Right lung (tissue), 5 donors: ENCODE data around the gene DLX4. TPM values are rescaled to one million over a fixed set of nuclear protein-coding genes. Genes with fewer than 3 reads are reported as not detected.
A peak's percentile ranks its signal among the peaks of the same experiment; 100 is the strongest.

ENCODE experiments used
- DNase-seq, 2 donors: peaks; one replicate each; pipeline ENCODE4 v3.0.0-alpha.2; 2013
- polyA plus RNA-seq, 5 donors: library from polyadenylated mRNA; unstranded; fragments of 120-200 nt; gene quantifications; one replicate each; pipeline versions ENCODE4 v1.2.1 to v1.2.3, GENCODE V29; 2013; ENCODE audit warnings: inconsistent platforms in 1 of 5, low replicate concordance in 1 of 5; ENCODE audit not compliant: insufficient read length in 5 of 5, insufficient read depth in 1 of 5

The DLX4 gene
- polyA plus RNA-seq, 5 donors: 0.80 to 2.0 (median 1.4) TPM

DNA sequence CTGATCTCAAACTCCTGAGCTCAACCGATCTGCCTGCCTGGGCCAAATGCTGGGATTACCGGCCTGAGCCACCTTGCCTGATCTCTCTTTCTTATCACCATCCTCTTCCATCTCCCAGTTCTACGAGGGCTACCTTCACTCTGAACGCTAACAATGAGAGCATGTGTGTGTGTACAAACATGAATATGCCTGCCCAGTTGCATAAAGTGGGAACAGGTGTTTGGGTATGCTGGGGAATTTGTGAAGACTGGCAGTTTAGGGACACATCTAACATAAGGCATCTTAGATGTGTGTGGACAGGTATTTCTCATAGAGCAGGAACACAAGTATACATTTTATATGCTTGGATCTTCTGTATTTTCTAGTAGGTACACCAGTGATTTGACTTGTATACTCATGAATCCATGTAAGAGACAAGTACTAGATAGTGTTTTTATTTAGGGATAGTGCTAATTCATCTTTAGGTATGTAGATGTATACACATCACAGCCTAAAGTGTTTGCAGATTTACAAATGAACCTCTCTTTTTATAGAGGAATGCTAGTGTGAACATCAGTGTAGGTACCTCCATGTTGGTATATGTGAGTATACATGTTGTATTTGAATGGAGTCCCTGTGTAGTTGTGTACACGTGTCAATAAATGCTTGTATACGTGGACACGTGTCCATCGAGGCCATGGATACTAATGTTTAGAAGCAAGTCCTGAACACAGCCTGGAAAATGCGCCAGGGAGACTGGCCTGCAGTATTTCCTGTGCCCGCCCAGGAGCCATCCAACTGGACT is 1.2 kb upstream of the DLX4 start:
- no peak for DNase-seq

DNA sequence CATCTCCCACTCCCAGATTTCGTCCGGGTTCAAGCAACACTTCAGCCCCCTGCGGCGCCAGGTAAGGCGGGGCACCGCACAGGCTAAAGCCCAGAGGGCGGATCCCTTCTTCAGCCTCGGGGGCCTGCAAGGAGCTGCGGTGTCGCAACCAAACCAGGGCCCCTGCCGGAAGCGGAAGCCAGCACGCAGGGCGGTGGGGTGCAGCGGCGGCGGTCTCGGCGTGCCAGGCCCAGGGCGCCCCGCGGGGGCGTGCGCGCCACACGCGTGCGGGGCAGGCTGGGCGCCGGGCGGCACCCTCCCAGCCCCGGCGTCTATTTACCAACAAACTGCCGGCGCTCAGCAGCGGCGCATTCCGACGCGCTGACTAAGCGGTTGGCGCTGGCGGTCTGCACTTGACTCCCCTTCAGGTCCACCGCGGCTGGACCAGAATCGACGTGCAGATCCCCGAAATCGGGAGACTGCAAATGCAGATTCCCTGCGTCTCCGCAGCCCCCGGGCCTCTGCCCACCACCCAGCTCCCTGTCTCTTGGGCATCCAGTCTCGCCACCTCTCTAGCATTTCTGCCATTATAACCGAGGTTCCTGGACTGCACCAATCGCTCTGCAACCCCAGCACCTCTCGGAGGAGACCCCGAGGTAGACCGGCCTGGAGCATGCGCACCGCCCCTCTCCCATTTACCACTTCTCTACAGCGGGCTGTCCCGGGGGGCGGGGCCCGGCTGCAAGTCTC is 421 bp upstream of the DLX4 start:
- peak; percentile 48 to 66 for DNase-seq

DNA sequence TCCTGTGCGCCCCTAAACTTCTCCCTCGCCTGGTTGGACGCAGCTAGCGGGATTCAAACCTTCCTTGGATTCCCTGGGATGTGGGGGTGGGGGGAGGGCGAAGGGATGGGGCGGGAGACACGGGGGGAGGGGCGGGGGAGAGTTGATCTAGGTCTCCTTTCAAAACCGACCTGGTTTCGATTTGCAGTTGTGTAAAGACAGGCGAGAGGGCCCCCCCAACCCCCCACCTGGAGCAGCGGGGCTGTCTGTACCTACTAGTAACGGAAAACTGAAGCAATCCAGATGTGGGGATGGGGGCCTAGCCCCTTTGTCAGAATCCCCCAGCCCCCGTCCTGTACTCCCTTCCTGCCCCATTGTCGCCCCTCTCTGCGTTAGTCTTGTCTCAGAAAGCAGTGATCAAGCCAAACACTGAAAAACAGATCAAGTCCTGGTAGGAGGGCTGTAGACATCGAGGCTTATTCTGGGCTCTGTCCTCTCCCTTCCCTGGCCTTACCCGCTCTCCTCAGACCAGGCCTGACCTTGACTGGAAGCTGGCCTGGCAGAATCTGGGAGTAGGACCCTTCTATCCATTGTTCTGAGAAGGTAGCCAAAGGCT is 902 bp downstream of the DLX4 start:
- DNase-seq: no peak

DNA sequence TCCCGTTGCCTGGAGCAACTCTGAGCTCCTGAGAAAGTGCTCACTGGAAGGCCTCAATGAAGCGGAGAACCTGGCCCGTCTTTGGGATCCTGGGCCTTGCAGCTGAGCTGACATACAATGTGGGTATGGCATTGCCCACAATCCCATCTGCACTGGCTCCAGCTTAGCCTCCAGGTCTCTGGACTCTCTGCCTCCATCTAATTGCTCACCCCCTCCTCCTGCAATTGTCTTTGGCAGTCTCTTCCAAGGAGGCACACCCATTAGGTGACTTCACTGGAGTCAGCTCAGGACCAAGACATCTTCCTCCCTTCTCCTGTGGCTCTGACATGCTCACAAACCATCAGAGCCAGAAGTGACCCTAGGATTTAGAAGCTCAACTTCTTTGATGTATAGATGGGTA is 1.5 kb downstream of the DLX4 start:
- DNase-seq: no peak

DNA sequence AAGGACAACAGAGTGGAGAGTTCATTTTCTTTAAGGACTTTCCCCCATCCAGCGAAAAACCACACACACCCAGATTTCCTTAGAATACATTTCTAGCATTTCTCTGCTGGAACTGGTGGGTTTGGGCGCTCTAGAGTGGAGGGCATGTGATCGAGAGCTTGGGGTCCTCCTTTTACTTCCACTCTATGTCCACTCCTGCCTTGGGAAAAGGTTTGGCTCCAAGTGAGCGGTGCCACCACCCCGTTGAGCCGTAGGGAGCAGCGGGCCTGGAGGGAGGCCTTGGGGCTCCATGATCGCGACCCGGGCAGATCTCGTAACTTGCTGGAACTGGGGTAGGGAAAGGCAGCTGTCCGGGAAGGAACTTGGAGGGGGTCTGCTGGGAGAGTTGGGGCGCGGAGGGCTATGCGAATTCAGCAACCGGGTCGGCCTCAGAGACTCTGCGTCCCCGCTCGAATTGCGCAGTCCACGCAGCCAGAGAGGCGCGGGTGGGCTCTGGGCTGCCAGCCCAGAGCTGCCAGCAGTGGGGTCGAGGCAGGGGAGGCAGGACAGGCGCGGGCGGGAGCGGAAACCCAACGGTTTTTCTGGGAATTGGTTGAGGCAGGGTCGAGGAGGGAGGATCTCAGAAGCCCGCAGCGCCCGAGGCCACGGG is 2.3 kb downstream of the DLX4 start:
- DNase-seq: no peak

DNA sequence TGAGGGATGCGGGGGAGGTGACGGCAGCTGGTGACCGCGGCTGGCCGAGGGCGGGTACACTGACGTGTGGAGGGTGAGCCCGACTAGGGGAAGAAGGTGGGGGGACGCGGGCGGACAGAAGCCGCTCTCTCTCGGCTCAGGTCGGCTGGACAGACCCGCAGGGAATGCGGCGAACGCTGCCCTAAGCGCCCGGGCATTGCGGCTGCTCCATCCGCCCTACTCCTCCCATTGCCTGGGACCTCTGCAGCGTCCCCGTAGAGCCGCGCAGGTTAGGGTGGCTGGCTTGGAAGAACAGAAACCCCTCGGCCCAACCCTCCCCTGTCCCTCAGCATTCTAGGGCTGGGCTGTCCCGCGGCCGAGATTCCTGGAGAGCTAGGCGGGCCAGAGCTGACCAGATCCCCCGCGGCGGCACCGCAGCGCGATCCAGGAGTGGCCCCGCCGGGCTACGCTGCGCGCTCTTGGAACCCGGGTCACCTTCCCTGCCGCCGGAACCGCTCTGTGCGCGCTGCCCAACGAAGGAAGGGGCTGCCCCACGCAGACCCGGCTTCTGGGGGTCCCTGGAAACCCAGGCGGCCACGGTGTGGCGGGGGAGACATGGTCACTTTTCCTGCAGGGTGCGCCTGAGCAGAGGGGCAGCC is 3.0 kb downstream of the DLX4 start:
- DNase-seq: no peak

DNA sequence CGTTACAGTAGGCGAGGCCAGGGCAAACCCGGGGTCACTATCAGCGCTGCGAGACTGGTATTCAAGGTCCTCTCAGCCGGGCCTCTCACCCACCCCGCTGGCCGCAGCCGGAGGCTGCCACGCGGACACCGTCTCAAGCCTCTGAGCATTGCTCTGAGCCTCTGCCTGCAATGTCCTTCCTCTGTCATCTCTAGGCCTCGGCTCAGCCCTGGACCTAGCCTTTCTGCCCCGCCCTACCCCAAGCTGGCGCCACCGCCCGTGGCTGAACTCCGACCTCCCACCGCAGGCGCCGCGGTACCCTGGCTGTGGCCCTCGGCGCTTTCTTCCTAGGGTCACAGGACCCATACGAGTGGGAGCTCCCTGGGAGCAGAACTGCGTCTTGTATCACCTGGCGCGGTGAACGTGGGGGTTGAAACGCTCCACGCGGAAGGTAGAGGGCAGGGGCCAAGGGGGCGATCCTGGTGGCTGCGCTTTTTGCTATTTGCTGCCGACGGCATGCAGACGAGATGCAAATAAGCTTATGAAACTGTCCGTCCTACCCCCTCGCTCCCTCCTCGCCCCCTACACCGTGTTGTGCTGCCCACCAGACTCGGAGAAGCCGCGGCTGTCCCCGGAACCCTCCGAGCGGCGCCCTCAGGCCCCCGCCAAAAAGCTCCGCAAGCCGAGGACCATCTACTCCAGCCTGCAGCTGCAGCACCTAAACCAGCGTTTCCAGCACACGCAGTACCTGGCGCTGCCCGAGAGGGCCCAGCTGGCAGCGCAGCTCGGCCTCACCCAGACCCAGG is 3.7 kb downstream of the DLX4 start:
- no peak for DNase-seq

DNA sequence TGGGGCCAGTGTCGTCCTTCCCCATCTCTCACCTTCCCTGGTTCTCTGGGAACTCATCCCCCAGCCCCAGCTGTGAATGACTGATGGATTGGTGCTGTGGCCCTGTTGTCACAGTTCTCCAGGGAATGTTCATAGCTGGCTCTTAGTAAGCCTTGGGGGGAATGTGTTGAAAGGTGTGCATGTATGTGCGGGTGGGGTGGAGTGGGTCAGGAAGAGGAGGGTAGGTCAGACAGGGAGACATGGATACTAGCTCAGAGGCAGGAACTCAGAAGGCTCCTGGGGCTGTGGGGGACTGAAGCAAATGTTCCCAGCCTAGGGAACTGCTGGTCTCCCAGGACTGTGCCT is 4.3 kb downstream of the DLX4 start:
- DNase-seq: no peak

DNA sequence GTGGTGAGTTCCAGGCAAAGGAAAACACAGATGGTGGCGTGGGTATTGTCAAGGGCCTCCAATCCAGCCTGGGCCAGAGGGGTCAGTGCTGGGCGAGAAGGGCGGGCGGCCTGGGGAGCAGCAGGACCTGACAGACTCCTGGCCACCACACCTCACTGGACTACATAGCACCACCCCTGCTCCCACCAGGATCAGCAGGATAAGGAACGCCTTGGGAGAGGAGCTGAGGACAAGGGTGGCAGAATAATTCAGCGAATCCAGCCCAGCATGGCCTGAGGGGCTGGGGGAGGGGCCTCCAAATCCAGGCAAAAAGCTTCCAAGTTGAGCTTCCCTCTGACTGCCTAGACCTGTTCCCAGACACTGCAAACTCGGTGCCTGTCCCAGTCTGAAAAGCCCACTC is 6.5 kb downstream of the DLX4 start:
- DNase-seq: no peak

DNA sequence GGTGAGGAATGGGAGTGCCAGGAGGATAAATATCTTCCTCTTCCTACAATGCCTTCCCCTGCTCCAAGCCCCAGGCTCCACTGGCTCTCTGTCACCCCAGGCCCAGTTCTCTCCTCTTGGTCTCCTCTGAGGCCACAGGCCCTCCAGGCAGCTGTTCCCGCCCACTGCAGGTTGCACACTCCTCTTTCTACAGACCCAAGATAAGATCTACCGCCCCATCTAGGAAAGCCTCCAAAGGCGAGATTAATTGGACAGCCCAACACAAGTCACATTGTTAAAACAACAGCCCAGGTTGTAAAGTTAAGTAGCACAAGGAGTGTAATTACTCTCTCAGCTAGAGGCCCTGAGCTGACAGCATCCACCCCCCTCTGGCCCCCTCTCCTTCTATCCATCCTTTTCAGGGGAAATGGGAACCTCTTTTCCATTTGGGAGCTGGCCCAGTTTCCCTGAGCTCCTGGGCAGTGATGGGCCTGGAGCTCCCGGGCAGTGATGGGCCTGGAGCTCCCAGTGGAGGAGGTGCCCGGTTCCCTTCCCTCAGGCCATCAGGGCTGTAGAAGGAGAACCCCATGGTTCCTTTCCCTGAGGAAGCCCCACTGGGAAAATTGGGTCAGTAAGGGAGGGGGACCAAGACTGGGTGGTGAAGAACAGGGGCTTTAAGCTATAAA is 7.3 kb downstream of the DLX4 start:
- DNase-seq: no peak

DNA sequence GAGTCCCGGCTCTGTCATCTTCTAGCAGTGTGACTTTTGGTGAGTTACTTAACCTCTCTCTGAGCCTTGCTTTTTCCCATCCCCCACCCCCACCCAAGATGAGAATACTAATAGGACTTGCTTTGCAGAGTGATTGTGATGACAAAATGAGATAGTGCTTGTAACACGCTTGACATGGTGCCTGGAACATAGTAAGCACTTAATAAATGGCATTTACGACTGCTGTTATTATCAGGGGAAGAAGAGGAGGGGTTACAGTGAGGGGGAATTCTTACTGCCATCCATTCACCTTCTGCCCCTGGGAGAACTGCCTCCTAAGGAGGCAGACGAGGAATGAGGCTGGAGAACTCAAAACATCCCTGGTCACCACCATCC is 7.8 kb downstream of the DLX4 start:
- DNase-seq: no peak

DNA sequence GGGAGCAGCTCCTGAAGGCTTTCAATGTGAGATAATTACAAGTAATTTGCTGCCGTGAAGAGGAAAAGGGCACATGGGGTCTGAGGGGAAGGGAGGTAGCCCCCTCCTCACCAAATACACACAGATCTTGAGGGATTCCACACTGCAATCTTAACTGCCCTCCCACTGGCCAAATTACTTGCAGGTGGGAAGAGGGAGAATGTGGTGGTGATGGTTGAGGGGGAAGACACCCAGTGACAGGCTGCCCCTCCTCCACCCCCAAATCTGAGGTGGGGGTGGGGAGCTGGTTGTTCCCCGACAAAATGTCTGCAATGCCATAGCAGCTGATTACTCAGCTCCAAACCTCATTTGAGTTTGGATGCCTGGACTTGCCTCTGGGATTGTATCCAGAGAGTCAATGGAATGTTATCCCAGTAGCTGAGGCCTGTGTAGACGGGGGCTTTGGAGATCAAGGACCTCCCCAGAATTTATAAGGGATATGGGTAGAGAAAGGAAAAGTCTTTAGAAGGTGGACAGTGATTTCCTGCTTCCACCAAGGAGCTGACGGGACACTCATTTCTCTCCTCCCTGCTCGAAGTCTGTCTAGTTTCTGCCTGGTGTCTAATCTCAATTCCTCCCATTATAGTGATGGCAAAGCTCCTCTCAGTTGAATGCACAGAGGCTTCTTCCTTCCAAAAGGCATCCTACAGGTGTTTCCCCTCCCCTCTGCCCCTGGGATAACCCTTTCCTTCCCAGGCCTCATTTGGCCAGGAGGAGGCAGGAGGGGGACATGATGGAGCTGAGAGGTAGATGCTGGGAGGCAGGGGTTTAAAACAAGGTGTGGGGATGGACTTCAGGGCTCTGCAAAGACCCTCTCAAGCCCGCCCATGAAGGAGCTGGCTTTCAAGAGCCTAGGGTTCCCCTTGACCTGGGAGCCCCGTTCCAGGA is 8.7 kb downstream of the DLX4 start:
- DNase-seq: no peak

DNA sequence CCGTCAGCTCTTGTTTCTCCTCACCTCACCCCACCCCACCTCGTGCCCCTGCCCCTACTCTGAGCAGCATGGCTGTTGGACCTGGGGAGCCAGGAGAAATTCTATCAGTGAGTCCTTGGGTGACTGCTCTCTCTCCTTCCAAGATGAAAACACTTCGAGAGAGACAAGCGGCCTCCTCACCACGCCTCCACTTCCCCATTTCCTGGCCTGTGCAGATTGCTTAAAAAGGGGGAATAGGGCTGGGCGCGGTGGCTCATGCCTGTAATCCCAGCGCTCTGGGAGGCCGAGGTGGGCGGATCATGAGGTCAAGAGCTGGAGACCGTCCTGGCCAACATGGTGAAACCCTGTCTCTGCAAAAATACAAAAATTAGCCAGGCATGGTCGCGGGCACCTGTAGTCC is 9.5 kb downstream of the DLX4 start:
- no peak for DNase-seq

DNA sequence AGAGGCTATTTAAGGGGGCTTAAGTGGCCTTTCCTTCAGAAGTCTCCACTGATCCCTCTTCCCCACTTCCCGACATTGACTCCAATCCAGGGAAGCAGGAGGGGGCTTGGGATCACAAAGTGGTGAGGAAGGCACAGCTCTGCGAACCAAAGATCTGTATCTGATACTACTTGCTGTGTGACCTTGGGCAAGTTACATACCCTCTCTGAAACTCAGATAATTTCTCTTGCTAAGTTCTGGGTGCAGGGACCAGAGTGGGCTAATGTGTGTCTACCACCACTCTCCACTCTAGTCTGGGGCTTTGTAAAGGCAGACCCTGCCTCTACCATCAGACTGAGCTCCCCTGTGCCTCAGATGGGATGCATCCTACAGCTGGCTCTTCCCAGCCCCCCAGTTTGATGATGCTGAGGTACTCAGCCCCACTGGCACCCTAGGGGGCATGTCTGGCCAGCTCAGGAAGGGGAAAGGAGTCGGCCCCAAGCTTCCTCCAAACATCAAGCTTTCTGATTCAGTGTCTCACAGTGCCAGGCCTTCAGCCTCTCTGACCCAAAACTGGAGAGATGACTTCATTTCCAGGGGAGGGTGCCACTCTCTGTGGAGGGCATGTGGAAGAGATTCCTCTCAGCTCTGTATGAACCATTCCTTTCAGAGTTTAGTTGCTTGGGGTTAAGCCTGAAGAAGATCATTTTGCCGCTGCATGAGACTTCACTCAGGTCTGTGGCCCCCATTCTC is 10.9 kb downstream of the DLX4 start:
- DNase-seq: no peak

DNA sequence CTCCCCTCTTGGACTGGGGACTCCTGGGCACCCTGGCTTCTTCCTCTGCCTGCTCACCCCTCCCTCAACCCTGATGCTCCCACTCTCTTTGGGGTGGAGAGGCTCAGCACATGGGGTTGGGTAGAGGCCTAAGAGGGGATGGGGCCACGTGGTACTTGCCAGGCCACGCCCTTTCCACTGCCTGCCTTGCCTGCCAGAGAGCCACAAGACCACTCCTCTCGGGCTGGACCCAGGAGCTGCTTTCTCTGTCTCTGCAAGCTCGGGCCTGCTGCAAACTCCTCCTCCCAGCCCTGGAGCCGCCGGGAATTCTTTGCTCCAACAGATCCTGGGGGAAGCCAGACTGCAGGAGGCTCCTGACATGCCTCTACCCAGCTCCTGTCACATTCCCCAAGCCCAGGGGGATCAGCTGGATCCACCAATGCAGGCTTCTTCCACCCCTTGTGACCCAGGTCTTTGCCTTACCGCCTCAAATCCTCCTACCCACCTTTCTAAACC is 11.8 kb downstream of the DLX4 start:
- no peak for DNase-seq

DNA sequence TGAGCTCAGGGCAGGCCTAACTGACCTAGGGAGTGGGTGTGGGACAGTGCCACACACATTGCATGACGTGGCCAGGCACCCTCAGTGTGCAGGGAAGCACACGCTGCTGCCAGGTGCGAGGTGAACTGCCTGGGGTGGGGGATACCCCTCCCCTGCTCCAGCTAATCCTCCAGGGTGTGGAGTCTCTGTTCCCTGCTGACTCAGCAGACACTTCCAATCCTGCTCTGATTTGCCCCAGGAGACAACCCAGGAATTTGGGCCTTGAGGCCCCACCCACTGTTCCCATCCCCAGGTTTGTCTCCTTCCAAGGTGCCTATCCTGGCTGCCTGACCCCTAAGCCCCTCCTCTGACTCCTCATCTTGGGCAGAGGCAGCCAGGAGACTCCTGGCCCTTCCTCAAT is 15.3 kb downstream of the DLX4 start:
- DNase-seq: no peak

DNA sequence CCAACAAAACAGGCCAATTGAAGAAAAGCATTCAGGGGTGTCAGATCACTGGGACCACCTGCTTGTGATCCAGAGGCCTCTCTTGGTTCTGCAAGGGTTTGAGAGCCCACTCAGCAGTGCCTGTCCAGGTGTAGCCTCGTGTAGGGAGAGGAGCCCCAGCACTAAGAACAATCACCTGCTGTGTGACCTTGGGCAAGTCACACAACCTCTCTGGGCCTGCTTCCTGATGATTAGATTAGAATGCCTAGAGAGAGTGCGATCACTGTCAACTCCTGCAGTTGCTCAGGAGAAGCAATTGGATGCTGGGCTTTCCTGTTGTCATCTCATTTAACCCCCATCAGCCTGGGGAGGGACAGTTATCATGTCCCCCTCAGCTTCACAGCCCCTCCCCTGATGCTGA is 15.8 kb downstream of the DLX4 start:
- DNase-seq: no peak

DNA sequence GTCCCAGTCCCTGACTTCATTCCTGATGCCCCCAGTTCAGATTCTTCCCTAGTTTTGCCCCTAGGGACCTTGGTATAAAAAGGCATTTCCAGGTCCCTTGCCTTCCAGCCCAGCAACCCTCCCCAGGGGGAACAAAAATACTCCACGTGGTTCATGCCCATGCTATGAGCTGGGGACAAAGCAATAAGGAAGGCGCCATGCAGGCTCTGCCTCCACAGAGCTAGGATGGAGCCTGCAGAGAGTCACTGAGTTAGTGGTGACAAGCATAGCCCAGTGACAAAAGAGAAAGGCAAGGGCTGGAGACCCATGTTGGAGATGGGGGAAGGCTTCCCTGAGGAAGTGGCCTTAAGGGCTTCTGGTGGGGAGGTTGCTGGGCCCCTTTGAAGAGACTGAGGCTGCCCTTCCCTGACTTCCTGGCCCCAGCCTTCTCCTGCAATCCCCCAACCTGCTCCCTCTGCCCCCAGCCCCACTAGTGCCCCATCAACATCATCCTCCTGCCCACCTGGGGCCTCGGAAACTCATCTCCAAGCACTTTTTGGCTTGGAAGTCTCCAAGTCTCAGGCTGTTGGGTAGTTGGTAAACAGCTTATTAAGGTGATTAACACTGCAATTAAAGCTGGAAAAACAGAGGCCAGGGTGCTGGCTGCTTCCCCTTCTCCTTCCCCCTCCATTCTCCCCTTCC is 16.5 kb downstream of the DLX4 start:
- no peak for DNase-seq
